ENCODE measurements around the gene BNC1. TPM values are rescaled to one million over a fixed set of nuclear protein-coding genes. Genes with fewer than 3 reads are reported as not detected.

Gene BNC1
- total and polyA plus RNA-seq, 10 of the 15 experiments (the other 5 are each of a cell fraction or from before 2014, with no cell fraction given), result 0.01 TPM; not detected in 9

GRCh38 chr15:83275412-83275811, 9.1 kb downstream of the BNC1 start:
- FAIRE-seq (no peak), DNase-seq (ENCODE audit: low read depth, low spot score) (no peak), ATAC-seq (no peak)
- Histone ChIP-seq H4K20me1 (ENCODE audit: control insufficient read depth, insufficient read depth) (no peaks in the 10 kb centered on the region), H3K27ac (ENCODE audit: control insufficient read depth, insufficient read depth) (no peak overlapping the region), H2AFZ (ENCODE audit: control insufficient read depth, low read depth, low read length) (no peak overlapping the region), H3K4me2 (ENCODE audit: control insufficient read depth, insufficient read depth) (no peak overlapping the region), H3K36me3 (ENCODE audit: control insufficient read depth in 2 of 2, insufficient read depth in 2 of 2, low read length in 1 of 2) (no peaks in the 10 kb centered on the region), H3K4me1 (ENCODE audit: control insufficient read depth, insufficient read depth, low read length) (no peaks in the 10 kb centered on the region), H3K27me3 (replicated peaks in 1 of 2; ENCODE audit: control insufficient read depth in 2 of 2, insufficient read depth in 2 of 2, low read length in 1 of 2) (peaks cover 2 to 5% of the 10 kb centered on the region in 2 experiments; a peak in 2 of 4 replicates), H3K9me3 (replicated peaks; ENCODE audit: control insufficient read depth, insufficient read depth, low read length) (no peaks in the 10 kb centered on the region), H3K79me2 (ENCODE audit: control insufficient read depth, insufficient read depth, low read length) (no peaks in the 10 kb centered on the region), H3K9ac (ENCODE audit: control insufficient read depth, insufficient read depth, low read length) (no peak overlapping the region), H3K4me3 (no peak overlapping the region)
- ChIA-PET SMC1A (ENCODE audit: uncharacterized antibody, unreplicated experiment) (no interaction called here), POLR2A (no interaction called here), RAD21 (ENCODE audit: unreplicated experiment) (no interaction called here), CTCF (no interaction called here)
- intact Hi-C loops (cut with micrococcal nuclease; ENCODE audit: unreplicated experiment), result no loop called here
- in situ Hi-C loops (cut with MboI), result no loop called here
- WGBS (ENCODE audit: insufficient coverage, insufficient replicate concordance, low lambda C conversion rate, missing lambda C conversion rate), result 0% methylated on average over 3 of the region's 3 CpGs
- TF ChIP-seq RBBP5 (conservative IDR thresholded peaks at IDR 0.05) (no peak), STAT1 (conservative IDR thresholded peaks at IDR 0.05) (no peak), NR2F1 (conservative IDR thresholded peaks at IDR 0.05) (no peak), EZH2 (IDR thresholded peaks at IDR 0.05; ENCODE audit: borderline replicate concordance, control insufficient read depth, low read depth, low read length) (no peak), PAX8 (IDR thresholded peaks at IDR 0.05) (no peak), CBX3 (IDR thresholded peaks at IDR 0.05; ENCODE audit: borderline replicate concordance, low read depth) (no peak), RELB (IDR thresholded peaks at IDR 0.05; ENCODE audit: low read depth) (no peak), SMARCA5 (IDR thresholded peaks at IDR 0.05) (no peak), POU2F2 (IDR thresholded peaks at IDR 0.05; ENCODE audit: borderline replicate concordance, low read depth, low read length) (no peak), KDM1A (IDR thresholded peaks at IDR 0.05; ENCODE audit: borderline replicate concordance) (no peak), BMI1 (IDR thresholded peaks at IDR 0.05; ENCODE audit: borderline replicate concordance) (no peak), TBL1XR1 (IDR thresholded peaks at IDR 0.05; ENCODE audit: low read depth, low read length) (no peak), ZBED1 (IDR thresholded peaks at IDR 0.05; ENCODE audit: borderline replicate concordance) (no peak), LARP7 (IDR thresholded peaks at IDR 0.05) (no peak), ZNF274 (IDR thresholded peaks at IDR 0.05; ENCODE audit: insufficient read depth, insufficient read length) (no peak)
- TF ChIP-seq, protein P1, sequence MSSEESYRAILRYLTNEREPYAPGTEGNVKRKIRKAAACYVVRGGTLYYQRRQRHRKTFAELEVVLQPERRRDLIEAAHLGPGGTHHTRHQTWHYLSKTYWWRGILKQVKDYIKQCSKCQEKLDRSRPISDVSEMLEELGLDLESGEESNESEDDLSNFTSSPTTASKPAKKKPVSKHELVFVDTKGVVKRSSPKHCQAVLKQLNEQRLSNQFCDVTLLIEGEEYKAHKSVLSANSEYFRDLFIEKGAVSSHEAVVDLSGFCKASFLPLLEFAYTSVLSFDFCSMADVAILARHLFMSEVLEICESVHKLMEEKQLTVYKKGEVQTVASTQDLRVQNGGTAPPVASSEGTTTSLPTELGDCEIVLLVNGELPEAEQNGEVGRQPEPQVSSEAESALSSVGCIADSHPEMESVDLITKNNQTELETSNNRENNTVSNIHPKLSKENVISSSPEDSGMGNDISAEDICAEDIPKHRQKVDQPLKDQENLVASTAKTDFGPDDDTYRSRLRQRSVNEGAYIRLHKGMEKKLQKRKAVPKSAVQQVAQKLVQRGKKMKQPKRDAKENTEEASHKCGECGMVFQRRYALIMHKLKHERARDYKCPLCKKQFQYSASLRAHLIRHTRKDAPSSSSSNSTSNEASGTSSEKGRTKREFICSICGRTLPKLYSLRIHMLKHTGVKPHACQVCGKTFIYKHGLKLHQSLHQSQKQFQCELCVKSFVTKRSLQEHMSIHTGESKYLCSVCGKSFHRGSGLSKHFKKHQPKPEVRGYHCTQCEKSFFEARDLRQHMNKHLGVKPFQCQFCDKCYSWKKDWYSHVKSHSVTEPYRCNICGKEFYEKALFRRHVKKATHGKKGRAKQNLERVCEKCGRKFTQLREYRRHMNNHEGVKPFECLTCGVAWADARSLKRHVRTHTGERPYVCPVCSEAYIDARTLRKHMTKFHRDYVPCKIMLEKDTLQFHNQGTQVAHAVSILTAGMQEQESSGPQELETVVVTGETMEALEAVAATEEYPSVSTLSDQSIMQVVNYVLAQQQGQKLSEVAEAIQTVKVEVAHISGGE (CRISPR knock-in tag; IDR thresholded peaks at IDR 0.05), result no peak
- TF ChIP-seq, protein P2, sequence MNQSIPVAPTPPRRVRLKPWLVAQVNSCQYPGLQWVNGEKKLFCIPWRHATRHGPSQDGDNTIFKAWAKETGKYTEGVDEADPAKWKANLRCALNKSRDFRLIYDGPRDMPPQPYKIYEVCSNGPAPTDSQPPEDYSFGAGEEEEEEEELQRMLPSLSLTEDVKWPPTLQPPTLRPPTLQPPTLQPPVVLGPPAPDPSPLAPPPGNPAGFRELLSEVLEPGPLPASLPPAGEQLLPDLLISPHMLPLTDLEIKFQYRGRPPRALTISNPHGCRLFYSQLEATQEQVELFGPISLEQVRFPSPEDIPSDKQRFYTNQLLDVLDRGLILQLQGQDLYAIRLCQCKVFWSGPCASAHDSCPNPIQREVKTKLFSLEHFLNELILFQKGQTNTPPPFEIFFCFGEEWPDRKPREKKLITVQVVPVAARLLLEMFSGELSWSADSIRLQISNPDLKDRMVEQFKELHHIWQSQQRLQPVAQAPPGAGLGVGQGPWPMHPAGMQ (IDR thresholded peaks at IDR 0.05; ENCODE audit: borderline replicate concordance), result no peak
- no TSS peak for BruUV-seq (replicated peaks)

Measured in GM12878 (cell line).